IPS-18c (cell line): ENCODE results near the gene PCDHB9.
"Not testable (repeated sequence)": the region's sequence is repeated elsewhere in the genome, so short reads cannot be mapped to it uniquely, and the experiment has no call there.

Source experiments
- H3K4me3 ChIP-seq: 2 replicates; pipeline ENCODE4 v1.7.0; 2013; ENCODE audit warnings: low read depth, mild to moderate bottlenecking, low read length, moderate library complexity; ENCODE audit not compliant: insufficient read depth
- H3K9me3 ChIP-seq: one replicate; pipeline ENCODE4 v1.6.1; 2013; ENCODE audit warnings: mild to moderate bottlenecking, low read length, moderate library complexity; ENCODE audit not compliant: control insufficient read depth, insufficient read depth

The PCDHB9 gene

DNA sequence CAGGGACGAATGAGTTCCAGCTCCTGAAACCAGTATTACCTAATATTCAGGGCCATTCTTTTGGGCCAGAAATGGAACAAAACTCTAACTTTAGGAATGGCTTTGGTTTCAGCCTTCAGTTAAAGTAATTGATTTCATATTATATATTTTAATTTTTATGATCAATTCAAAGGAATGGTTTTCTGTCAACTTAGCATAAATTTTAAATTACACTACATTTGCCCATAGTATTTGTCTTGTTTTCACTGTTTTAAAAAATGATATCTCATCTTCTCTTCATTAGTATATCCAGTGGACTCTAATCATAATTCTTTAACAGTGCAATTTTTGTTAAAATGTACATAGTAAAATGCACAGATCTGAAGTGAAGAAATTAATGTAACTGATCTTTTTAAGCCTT is 6.6 kb upstream of the PCDHB9 start:
- H3K9me3 ChIP-seq = peaks cover 4% of the 10 kb centered on the region
- no peak overlapping the region for H3K4me3 ChIP-seq

DNA sequence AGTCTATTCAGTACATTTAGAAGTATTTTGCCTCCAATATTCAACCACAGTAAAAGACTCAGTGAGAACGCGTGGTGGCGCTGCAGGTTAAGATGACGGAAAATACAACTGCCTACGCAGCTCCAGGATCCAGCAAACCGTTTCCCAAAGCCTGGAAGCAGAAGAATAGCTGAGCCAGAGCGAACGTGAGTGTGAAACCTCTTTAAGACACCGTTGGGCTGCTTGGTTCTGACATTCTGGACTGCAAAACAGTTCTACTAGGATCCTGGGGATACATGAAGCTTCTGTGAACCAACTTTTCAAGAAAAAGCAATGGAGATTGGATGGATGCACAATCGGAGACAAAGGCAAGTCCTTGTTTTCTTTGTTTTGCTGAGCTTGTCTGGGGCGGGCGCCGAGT is 4.7 kb upstream of the PCDHB9 start, which contains the start of gene PCDHB16:
PCDHB16 (plus strand) TSS at position 140 of the 400 bp plus-strand sequence; CDS start at position 313, 173 bp downstream.
- 0 out of 2 replicates have a peak within 1 kb of the TSS, but pooled peaks have one; percentile 5 for H3K4me3 ChIP-seq

GRCh38 chr5:141184117-141184855 is 2.7 kb upstream of the PCDHB9 start:
- not testable (repeated sequence) for H3K9me3 ChIP-seq

More for the DNA sequence above, 4.7 kb upstream of the PCDHB9 start, which contains the start of gene PCDHB16:
- peaks cover 4% of the 10 kb centered on the region for H3K9me3 ChIP-seq

DNA sequence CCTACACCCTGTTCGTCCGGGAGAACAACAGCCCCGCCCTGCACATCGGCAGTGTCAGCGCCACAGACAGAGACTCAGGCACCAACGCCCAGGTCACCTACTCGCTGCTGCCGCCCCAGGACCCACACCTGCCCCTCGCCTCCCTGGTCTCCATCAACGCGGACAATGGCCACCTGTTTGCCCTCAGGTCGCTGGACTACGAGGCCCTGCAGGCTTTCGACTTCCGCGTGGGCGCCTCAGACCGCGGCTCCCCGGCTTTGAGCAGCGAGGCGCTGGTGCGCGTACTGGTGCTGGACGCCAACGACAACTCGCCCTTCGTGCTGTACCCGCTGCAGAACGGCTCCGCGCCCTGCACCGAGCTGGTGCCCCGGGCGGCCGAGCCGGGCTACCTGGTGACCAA is 1.7 kb downstream of the PCDHB9 start:
- not testable (repeated sequence) for H3K9me3 ChIP-seq, H3K4me3 ChIP-seq

More at GRCh38 chr5:141184117-141184855, 2.7 kb upstream of the PCDHB9 start:
- H3K4me3 ChIP-seq = not testable (repeated sequence)

- H3K9me3 ChIP-seq, H3K4me3 ChIP-seq: not testable (repeated sequence)
These were observed 2.2 kb downstream of the PCDHB9 start for GRCh38 chr5:141189131-141189530.

DNA sequence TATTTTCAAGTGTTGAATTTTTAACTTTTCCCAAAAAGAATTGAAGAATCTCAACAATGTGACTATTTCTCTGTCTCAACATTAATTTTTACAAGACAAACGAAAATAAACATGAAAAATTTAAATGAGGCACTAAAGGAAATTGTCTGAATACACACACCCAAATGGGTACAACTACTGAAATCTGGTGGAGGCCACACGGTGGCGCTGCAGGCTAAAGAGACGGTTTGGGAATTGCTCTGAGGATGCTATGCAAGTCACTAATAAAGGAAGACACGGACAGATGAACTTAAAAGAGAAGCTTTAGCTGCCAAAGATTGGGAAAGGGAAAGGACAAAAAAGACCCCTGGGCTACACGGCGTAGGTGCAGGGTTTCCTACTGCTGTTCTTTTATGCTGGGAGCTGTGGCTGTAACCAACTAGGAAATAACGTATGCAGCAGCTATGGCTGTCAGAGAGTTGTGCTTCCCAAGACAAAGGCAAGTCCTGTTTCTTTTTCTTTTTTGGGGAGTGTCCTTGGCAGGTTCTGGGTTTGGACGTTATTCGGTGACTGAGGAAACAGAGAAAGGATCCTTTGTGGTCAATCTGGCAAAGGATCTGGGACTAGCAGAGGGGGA is 5.3 kb downstream of the PCDHB9 start, which contains the start of gene PCDHB10:
PCDHB10 (plus strand) TSS at position 244 of the 616 bp plus-strand sequence; CDS start at position 444, 200 bp downstream.
- H3K4me3 ChIP-seq = no peak within 1 kb of the TSS
- no peaks in the 10 kb centered on the region for H3K9me3 ChIP-seq

DNA sequence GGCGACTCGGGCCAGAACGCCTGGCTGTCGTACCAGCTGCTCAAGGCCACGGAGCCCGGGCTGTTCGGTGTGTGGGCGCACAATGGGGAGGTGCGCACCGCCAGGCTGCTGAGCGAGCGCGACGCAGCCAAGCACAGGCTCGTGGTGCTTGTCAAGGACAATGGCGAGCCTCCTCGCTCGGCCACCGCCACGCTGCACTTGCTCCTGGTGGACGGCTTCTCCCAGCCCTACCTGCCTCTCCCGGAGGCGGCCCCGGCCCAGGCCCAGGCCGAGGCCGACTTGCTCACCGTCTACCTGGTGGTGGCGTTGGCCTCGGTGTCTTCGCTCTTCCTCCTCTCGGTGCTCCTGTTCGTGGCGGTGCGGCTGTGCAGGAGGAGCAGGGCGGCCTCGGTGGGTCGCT is 7.4 kb downstream of the PCDHB9 start:
- not testable (repeated sequence) for H3K4me3 ChIP-seq, H3K9me3 ChIP-seq

- Histone ChIP-seq H3K9me3 (no peaks in the 10 kb centered on the region), H3K4me3 (no peak overlapping the region)
These were observed 9.4 kb downstream of the PCDHB9 start for GRCh38 chr5:141196363-141196762.

DNA sequence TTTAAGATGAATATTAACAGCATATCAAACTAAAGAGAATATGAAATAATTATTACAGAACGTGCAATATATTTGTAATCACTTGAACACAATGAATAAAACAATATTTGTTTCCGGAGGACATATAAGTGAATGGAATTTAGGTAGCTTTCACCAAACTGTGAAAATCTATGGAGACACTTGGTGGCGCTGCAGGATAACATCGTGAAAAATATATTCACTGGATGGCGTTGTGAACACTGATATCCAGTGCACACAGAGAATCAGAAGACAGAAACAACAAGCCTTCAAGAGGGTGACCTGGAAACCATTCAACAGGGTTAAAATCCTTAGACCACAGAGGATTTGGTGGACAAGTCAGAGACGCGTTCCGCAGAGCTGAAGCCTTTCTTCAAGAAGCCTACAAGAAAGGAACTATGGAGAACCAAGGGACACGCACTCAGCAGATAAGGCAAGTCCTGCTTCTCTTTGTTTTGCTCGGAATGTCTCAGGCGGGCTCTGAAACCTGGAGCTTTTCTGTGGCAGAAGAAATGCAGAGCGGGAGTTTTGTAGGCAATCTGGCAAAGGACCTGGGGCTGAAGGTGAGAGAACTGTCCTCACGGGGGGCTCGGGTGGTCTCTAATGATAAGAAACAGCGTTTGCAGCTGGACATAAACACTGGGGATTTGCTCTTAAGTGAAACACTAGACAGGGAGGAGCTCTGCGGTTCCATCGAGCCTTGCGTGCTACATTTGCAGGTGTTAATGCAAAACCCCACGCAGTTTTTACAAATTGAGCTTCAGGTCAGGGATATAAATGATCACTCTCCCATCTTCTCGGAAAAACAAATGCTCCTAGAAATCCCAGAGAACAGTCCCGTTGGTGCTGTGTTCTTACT is 12.6 kb downstream of the PCDHB9 start, which contains the start of gene PCDHB11:
PCDHB11 (plus strand) TSS at position 269 of the 877 bp plus-strand sequence; CDS start at position 417, 148 bp downstream.
- Histone ChIP-seq H3K4me3 (no peak within 1 kb of the TSS), H3K9me3 (peaks cover 5% of the 10 kb centered on the region)

GRCh38 chr5:141201126-141201525 is 14.2 kb downstream of the PCDHB9 start:
- not testable (repeated sequence) for H3K9me3 ChIP-seq, H3K4me3 ChIP-seq

DNA sequence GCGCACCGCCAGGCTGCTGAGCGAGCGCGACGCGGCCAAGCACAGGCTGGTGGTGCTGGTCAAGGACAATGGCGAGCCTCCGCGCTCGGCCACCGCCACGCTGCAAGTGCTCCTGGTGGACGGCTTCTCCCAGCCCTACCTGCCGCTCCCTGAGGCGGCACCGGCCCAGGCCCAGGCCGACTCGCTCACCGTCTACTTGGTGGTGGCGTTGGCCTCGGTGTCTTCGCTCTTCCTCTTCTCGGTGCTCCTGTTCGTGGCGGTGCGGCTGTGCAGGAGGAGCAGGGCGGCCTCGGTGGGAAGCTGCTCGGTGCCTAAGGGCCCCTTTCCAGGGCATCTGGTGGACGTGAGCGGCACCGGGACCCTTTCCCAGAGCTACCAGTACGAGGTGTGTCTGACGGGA is 14.7 kb downstream of the PCDHB9 start:
- not testable (repeated sequence) for H3K4me3 ChIP-seq, H3K9me3 ChIP-seq

GRCh38 chr5:141208478-141208877 is 21.5 kb downstream of the PCDHB9 start, which contains the start of gene PCDHB12:
PCDHB12 (plus strand) TSS chr5:141208719; CDS start chr5:141208908, 189 bp downstream.
- no peak within 1 kb of the TSS for H3K4me3 ChIP-seq
- H3K9me3 ChIP-seq = peaks cover 3% of the 10 kb centered on the region

DNA sequence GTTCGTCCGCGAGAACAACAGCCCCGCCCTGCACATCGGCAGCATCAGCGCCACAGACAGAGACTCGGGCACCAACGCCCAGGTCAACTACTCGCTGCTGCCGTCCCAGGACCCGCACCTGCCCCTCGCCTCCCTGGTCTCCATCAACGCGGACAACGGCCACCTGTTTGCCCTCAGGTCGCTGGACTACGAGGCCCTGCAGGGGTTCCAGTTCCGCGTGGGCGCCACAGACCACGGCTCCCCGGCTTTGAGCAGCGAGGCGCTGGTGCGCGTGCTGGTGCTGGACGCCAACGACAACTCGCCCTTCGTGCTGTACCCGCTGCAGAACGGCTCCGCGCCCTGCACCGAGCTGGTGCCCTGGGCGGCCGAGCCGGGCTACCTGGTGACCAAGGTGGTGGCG is 23.3 kb downstream of the PCDHB9 start:
- H3K9me3 ChIP-seq, H3K4me3 ChIP-seq: not testable (repeated sequence)

- not testable (repeated sequence) for H3K4me3 ChIP-seq, H3K9me3 ChIP-seq
These were observed 23.9 kb downstream of the PCDHB9 start for GRCh38 chr5:141210849-141211248.

DNA sequence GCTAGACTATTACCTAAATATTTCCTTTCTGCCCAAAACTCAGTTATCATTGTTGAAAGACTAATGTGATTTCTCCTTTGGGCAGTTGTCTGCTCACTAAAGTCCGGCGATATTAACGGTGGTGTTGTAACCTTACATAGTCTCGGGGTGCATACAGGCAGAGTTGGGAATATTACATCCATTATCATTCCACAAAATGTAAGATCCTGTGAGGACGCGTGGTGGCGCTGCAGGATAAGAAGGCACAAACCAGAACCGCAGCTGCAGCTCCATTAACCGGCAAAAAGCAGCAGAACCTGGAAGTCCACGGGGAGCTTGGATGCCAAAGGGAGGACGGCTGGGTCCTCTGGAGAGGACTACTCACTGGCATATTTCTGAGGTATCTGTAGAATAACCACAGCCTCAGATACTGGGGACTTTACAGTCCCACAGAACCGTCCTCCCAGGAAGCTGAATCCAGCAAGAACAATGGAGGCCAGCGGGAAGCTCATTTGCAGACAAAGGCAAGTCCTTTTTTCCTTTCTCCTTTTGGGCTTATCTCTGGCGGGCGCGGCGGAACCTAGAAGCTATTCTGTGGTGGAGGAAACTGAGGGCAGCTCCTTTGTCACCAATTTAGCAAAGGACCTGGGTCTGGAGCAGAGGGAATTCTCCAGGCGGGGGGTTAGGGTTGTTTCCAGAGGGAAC is 26.8 kb downstream of the PCDHB9 start, which contains the start of gene PCDHB13:
PCDHB13 (plus strand) TSS at position 264 of the 684 bp plus-strand sequence; CDS start at position 469, 205 bp downstream.
- H3K4me3 ChIP-seq = not testable (repeated sequence)

GRCh38 chr5:141214583-141214982 is 27.6 kb downstream of the PCDHB9 start:
- H3K9me3 ChIP-seq, H3K4me3 ChIP-seq: not testable (repeated sequence)

More for the DNA sequence above, 26.8 kb downstream of the PCDHB9 start, which contains the start of gene PCDHB13:
- H3K9me3 ChIP-seq = not testable (repeated sequence)
